GM18499 (cell line): ENCODE measurements around the gene ID3.
A peak's percentile ranks its signal among the peaks of the same experiment; 100 is the strongest.
"Not testable (repeated sequence)": the region's sequence is repeated elsewhere in the genome, so short reads cannot be mapped to it uniquely, and the experiment has no call there.

Experiments used
- ATAC-seq: cut with Tn5 transposase; IDR thresholded peaks from one replicate; pipeline ENCODE4 v1.9.1; 2021; ENCODE audit warnings: moderate number of reproducible peaks; ENCODE audit not compliant: insufficient read depth, unreplicated experiment

The ID3 gene

DNA sequence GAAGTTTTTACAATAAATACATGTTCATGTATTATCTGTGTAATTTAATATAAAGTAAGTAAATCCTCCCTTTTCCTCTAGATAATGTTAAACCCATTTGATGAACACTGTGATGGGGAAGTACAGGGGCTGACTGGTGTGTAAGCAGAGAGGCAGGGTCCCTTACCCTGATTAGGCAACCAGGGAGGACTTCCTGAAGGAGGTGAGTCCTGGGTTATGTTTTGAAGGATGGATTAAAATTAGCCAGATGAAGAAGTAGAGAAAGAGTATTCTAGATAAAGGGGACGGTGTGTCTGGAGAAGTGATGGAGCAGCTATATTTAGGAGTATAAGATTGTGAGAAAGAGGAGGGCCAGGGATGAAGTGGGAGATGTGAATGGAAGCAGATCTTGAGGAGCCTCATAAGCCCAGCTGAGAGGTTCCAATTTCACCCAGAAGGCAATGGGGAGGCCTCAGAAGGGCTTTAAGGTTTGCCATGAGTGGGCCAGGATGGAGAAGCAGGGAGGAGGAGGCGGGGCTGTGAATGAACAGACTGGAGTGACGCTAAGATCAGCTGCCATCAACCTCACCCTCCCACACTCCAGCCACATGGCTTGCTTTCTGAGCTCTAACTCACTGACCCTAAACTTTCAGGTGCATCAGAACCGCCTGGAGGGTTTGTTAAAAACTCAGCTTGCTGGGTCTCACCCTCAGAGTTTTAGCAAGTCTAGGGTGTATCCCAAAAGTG lies 30.9 kb upstream of the ID3 start:
- ATAC-seq: no peak

DNA sequence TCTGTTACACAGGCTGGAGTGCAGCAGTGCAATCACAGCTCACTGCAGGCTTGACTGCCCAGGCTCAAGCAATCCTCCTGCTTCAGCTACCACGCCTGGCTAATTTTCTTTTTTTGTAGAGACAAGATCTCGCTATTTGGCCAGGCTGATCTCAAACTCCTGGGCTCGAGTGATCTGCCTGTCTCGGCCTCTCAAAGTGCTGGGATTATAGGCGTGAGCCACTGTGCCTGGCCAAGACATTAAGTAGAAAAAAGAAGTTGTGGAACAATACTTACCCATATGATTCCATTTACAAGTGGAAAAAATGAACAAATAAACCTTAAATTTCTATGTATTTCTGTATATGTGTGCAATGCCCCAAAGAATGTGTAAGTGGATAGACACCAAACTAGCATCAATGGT lies 30.3 kb upstream of the ID3 start:
- no peak for ATAC-seq

DNA sequence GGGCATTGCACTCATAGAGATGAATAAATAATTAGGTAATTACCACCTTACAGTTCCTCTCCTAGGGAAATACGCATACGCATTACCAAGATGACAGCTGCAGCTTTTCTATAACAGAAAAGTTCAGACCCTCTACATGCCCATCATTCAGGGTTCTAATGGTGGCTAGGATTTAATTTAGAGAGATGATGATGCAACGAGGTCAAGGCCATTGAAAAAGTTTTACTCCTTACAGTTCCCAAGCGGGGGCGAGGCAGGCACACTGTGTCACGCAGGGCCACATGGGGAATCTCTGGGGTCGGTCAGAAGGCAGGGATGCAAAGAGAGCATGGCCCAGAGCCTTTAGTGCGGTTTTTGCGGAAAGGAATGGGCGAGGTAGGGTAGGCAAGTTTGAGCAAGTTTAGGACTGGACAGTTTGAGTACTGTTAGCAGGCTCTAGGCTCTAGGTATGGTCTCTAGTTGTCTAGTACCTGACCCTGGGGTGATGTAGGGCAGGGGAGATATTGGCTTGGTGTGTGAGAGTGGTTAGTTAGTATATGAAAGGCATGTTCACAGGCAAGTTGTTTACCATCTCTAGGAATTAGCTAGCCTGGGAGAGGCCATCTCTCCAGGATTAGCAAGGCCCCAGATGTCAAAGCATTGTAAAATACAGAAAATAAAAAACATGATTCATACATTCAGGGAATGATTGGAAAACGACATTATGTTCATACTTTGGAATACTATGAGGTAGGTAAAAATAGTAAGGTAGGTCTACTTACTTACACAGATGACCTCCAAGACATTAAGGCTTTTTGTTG lies 29.6 kb upstream of the ID3 start:
- ATAC-seq: no peak

DNA sequence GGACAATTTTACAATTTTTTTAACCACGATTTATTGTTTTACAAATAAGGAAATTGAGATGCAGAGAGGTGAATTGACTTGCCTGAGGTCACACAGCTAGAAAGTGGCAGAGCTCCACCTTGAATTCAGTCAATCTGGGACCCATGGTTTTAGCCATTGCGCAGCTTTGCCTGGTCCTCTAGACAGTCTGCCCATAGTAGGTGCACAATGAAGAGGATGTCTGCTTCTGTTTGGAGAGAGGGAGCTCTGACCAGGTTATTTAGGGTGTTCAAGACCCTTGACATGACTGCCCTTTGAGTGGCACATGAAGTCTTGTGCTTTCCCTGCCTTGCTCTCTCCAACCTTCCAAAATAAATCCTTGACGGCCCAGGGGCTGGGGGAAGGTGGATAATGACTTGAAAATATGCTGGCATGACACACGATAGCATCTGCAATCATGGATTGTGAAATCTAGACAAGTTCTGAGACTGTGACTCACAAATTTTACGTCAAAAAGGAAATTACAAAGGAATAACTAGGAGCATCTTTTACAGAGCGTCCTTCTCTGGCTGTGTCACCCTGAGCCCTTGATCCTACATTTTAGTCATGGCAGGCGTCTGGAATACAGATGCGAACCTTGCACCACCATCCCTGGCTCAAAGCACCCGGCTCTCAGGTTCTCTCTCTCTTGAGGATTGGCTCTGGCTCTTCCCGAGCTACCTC lies 26.2 kb upstream of the ID3 start:
- no peak for ATAC-seq

DNA sequence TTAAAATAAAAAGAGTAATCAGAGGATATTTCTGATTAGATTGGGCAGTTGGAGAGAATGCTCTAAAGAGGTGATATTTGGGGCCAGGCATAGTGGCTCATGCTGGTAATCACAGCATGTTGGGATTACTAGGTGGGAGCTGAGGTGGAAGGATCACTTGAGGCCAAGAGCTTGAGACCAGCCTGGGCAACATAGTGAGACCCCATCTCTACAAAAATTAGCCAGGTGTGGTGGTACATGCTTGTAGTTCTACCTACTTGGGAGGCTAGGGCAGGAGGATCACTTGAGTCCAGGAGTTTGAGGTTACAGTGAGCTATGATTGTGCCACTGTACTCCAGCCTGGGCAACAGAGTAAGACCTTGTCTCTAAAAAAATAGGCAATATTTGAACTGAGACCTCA lies 24.4 kb upstream of the ID3 start:
- ATAC-seq: not testable (repeated sequence)

DNA sequence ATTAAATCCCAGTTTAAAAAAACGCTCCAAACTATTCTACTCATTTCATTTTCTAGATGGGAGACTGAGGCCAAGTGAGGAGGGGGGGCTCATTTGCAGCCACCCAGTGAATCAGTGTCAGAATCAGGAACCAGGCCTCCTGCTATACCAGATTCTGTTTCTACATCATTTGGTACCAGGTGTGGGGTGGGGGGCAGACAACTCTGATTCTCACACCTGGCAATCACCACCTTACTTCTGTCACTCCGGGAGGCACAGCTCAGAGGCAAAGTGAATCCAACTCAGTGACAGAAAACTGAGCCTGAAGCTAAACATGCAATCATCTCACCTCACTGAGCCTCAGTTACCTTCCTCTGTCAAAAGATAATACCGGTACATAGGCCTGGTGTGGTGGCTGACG lies 23.5 kb upstream of the ID3 start:
- ATAC-seq: no peak

DNA sequence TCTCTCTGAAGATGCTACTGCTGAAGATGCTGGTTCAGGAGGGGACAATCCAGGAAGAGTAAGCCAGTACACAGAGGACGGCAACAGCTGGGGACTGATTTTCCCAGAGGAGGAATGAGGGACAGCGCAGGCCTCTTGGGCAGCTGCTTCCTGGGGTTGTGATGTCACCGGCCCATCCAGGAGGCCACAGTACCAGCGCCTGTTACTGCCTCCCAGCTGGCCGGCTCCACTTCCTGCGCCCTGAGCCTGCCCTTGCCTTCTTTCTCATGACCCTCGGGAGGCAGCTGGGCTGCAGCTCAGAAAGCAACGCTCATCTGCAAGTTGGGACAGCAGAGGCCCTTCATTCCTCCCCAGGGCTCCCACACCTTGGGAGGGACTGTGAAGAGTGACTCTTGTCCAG lies 21.9 kb upstream of the ID3 start:
- ATAC-seq: no peak

DNA sequence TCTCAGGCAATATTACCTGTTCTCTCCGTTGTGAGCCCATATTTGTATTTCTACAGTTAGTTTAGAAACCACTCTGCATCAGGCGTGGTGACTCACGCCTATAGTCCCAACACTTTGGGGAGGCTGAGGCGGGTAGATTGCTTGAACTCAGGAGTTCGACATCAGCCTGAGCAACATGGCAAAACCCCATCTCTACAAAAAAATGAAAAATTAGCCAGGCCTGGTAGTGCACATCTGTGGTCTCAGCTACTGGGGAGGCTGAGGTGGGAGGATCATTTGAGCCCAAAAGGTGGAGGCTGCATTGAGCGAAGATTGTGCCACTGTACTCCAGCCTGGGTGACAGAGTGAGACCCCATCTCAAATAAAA lies 19.7 kb upstream of the ID3 start:
- no peak for ATAC-seq

DNA sequence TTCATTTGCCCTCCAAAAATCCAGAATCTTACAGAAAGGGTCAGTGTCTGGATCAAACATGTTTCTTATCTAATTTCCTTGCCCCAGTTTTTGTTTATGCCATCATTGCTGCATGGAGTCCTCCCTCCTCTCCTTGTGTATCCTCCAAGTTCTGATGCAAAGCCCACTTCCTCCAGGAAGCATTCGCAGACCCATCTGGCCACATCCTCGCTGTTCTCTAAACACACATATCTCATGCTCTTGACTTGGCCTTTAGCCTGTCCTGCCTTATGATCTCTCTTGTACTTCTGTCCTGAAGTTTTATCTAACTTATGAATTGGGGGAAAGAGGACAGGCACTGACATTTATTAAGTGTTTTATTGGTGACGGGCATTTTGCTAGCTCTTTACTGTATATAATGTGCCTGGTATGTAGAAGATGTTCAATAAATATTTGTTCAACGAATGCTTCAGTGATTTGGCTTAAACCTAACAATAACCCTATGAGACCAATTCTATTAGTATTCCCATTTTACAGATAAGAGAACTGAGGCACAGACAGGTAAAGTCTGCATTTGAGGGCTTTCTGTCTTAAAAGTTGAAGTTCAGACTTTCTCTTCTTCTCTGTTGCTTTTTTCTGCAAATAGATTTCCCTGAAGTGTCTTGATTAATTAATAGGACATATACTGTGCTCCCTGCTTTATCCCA lies 19.2 kb upstream of the ID3 start:
- no peak for ATAC-seq

DNA sequence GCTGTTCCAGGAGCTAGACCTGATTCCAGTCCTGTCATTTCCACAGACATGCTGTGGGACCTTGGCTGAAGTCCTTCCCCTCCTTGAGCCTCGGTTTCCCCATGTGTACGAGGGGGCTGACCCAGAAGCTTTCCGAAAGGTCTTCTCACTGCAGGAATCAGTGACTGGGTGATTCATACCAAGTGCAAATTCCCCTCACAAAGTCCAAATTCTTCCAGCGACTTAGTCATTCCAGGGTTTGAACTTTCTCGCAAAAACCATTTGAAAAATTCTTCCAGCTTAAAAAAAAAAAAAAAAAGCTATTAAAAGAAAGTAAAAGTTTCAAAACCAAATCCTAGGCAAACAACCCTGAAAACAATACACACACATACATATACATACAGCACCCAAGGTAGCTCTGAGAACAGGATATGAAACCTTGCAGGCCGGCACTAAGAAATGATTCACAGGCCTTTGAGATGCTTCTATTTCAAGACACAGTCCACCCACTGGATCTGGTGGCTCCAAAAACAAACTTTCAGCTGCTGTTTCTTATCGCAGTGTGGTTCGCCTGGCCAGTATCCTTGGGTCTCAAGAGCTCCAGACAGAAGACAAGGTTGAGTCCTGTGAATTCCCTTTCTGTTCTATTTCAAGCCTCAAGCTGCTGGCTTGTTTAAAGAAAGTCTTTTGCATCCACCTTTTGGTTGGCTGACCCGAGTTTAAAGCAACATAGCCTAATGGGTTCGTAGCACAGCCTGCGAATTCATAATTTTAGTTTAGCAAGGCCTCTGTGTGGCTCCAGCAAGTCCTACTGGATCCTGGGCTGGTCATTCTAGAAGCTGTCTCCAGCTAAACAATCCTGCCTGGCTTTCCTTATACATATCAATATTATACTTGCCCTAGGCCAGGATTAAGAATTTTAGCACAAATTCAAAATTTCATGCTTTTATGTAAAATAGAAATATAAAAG lies 18.0 kb upstream of the ID3 start:
- peak; percentile 72 for ATAC-seq

DNA sequence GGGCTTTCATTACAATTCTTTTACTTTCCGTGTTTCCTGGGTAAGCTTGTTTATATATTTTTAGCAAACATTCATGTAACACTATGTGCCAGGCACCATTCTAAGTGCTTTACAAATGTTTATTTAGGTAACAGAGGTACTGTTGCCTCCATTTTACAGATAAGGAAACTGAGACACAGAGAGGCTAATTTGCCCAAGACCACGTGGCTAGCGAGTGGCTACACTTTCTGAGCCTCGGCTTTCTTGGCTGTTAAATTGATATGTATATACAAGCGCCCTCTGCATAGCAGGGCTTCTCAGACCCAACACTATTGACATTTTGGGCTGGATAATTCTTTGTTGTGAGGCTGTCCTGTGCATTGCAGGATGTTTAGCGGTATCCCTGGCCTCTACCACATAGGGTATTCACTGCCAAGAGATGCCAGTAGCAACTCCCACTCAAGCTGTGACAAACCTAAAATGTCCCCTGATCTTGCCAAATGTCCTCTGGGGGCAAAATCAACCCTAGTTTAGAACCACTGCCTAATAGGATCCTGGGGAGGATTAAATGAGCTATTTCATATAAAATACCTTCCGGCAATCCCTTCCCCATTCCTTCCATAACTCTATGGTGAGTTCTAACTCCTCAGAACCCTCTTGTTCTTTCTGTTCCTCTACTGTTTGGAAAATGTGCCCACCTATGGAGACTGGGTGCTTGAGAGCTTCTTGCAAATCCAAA lies 17.2 kb upstream of the ID3 start:
- ATAC-seq: no peak

DNA sequence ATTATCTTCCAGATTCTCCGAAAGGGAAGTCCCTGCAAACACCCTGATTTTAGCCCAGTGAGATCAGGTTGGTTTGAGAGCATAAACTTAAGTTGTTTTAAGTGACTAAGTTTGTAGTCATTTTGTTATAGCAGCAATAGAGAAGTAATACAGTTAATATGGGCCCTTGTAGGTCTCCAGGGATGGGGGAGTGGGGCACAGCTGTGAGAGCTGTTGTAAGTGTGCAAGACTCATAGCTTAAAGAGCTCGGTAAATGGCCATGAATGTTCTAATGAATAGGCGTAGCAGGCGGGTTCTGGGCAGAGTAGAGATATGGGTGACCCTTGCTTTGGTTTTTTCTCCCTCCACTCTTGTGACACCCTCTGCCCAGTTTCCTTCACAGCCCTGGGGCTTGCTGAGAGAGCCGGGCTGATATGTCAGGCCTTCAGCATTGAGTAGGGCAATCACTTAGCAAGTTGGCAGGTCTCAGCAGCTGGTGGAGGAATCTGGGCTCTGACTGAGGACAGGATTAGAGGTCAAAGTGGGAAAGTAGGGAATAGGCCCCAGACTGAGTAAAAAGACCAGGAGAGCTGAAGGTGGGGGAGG lies 16.0 kb upstream of the ID3 start:
- ATAC-seq: no peak

DNA sequence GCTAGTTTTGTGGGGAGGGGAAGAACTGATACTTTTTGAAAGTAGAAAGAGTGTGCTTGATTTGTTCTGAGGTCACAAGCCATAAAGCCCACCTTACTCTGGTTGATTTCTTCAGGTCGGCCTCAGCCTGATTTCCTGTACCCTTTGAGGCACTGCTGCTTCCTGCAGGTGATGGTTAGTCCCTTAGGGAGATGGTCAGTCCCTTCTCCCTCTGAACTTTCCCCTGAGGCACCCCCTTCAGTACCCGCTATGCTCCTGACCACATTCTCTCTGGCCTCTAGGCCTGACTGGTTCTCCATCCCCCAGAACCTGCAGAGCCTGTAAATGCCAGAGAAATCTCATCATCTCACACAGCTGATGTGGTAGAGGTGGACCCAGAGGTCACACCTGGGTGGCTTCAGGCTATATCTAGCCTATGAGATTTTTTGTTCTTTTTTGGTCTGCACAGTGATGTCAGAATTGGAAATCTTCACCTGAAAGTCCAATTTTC lies 15.0 kb upstream of the ID3 start:
- ATAC-seq: no peak

DNA sequence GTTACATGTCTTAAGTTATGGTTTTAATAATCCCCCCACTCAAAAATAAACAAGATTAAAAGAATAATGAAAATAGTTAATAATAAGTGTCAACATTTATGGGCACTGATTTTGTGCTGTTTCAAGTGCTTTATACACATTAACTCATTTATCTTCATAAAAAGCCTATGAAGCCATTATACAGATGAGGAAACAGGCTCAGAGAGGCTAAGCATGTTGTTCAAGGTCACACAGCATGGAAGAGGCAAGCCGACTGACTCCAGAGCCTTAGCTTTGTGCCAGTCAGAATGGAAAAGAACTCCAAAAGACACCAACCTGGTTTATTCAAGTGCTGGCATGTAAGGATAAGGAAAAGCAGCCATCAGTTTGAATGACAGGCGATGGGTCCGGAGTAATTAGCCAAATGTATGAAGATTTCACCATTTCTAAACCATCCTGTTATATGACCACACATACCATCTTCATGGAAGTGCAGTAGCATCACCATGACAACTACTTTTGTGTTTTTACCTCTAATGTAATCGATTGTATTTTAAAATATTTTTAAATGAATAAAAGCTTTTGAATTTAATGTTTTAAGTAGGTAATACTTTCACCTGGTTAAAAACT lies 14.4 kb upstream of the ID3 start:
- no peak for ATAC-seq

DNA sequence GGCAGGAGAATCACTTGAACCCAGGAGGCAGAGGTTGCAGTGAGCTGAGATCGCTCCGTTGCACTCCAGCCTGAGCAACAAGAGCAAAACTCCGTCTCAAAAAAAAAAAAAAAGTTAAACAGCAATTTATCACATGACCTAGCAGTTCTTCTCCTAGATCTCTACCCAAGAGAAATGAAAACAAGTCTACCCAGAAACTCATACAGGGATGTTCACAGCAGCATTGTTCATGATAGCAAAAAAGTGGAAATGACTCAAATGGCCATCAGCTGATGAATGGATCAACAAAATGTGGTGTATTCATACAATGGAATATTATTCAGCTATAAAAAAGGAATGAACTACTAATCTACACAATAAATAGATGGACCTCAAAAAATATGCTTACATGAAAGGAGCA lies 12.2 kb upstream of the ID3 start:
- ATAC-seq: no peak

DNA sequence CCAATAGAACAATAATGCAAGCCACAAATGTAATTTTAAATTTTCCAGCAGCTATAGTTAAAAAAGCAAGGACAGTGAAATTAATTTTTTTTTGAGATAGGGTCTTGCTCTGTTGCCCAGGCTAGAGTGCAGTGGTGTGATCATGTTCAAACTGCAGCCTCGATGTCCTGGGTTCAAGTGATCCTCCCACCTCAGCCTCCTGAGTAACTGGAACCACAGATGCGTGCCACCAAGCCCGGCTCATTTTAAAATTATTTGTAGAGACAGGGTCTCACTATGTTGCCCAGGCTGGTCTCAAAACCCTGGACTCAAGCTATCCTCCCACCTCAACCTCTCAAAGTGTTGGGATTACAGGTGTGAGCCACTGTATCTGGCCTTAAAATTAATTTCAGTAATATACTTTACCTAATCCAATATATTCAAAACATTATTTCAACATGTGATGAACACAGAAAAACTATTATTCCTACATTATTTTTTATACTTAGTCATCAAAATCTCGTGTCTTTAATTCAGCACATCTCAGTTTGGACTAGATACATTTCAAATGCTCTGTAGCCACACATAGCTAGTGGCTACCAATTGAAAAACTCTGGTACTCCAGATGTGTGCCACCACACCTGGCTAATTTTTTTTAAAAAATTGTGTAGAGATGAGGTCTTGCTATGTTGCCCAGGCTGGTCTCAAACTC lies 10.8 kb upstream of the ID3 start:
- ATAC-seq: no peak

DNA sequence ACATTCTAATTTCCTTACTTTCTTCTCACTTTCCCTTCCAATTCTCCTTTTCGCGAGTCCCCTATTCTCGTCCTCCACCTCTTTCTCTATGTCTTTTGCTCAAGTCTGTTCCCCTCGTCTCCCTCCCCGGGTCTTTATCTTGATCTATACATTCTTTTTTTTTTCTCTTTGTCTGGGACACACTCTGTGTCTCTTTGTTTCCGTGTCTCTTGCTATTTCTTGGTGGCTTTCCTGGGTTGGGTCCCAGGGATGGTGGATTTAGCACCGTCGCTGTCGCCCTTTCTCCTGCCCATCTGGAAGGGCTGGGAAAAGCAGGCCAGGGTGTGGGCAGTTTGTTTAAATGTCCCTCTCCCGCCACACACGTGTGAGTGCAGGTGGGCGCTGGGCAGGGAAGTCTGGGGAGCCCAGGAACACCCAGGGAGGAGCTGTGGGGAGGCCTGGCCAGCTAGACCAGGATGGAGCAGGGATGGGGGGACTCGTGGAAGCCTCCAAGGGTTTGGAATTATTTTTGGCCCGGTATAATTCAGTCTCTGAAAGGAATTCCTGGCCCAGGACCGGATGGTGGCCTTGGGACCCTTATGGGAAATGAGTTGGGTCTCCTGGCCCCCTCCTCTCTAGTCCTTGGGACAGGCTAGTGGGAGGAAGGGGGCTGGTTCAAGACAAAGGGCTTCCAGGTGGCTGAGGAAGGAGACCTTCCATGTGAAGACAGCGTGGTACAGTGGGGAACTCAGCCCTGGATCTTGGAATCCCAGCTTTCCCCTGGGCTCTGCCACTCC lies 9.5 kb upstream of the ID3 start:
- ATAC-seq: no peak
